ENCODE results near the gene JAML.

The JAML gene

DNA sequence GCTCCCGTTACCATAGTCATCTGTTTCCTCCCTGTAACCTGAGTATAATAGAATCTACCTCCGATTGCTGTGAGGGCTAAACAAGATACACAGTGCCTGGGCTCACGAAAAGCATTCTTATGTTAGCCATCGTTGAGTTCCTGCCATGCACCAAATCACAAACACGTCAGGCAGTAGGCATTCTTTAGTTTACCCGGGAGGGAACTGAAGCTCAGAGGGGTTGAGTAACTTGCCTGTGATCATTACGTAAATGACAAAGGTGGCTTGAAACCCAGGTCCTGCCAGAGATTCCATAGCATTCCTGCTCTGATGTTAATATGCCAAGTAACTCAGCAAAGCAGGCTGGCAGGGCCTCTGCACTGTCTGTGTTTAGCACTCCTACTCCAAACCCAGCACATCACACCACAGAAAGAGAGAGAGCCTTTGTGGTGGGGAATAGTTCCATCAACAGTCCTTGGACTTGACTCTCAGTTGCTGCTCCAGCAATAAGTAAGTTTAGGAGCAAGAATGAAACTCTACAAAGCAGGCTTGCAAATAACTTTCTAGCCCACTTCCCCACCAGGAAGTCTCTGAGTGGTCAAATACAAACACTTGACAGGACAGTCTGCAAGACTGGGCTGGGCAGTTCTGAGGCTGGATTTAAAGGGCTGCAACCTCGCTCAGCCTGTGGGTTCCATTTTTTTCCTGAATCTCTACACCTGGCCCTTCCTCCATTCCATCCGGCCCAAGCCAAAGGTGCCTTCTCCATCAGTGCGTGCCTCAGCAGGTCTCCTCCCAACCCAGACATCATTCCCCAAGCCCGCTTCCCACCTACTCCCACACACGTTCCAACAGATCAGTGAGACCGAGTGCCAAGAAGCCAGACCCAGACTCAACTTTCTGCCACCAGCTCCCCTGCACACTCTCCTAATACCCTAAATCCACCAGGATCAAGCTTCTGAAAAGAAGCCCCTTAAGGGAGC, 49.5 kb downstream of the JAML start:
- no peak for DNase-seq

DNA sequence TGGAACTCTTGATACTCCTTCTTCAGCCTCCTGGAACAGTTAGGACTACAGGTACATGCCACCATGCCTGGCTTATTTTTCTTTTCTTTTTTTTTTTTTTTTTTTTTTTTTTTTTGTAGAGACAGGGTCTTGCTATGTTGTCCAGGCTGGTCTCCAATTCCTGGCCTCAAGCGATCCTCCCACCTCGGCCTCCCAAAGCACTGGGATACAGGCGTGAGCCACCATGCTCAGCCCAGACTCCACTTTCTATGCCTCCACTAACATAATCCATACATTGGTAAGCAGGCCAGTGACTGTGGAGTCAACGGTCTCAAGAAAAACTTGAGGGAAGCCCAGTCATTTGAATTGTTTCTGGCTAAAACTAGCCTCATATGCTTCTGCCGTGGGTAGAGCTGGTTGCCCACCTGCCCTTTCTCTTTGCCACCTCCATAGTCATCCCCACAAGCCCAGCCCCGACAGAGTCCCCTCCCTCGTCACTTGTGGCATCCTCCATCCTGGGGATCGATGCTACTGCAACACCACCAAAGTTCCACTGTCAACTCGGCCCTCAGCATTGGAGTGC, 50.7 kb downstream of the JAML start:
- no peak for DNase-seq
- in situ Hi-C loops (cut with MboI; ENCODE audit: low pct_unique_long_range_greater_than_20kb, low sequenced_read_pairs) = no loop called here

More for the DNA sequence above, 49.5 kb downstream of the JAML start:
- in situ Hi-C loops (cut with MboI; ENCODE audit: low pct_unique_long_range_greater_than_20kb, low sequenced_read_pairs) = no loop called here

DNA sequence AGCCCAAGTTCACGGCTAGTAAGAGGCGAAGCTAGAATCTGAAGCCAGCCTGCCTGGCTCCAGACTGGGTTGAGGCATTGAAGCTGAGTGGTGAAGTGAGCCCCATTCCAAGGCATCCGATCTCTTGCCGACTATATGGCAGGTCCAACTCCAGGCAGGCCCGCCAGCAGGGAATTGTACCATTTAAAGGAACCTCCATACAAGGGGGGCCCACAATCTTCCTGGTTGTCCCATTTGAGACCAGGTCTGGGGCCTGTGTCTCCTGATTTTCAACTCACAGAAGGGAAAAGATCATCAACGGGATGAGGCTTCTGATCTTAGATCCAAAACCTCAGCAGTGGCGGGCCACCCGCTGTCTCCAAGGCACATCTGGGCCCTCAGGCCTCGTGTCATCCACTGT, 52.5 kb downstream of the JAML start:
- DNase-seq = no peak
- in situ Hi-C loops (cut with MboI; ENCODE audit: low pct_unique_long_range_greater_than_20kb, low sequenced_read_pairs) = no loop called here

DNA sequence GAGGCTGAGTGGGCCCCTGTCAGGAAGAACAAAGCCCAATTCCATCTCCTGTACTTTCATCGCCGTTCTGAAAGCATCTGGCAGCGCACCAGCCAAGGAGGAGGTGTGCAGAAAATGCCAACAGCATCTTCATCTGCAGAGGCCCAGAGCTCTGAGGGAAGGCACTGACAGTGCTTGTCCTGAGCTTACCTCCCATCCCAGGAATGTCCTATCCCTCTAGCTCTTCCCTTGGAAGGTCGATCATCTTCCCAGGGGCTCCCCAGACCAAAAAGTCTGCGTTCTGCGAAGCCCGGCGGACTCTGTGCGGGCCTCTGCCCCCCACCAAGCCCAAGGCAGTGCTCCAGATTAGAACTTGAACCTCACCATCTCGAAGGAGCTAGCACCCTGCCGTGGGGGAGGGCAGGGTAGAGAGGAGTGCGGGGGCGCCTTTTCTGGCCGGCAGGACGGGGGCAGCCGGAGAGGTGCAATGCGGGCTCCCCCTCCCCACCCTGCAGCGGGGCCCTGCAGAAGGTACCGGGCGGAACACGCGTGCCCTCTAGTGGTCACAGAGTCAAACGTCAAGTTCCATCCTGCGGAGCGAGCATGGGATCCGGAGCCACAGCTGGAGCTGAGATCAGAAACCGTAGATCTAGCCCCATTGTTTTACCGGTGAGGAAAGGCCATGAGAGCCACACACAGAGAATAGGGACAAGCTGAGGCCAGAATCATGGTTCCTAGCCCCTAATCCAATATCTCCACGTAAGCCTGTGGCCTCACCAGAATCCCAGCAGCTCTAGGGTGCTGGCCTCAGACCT, 53.3 kb downstream of the JAML start:
- DNase-seq = peak; percentile 70

DNA sequence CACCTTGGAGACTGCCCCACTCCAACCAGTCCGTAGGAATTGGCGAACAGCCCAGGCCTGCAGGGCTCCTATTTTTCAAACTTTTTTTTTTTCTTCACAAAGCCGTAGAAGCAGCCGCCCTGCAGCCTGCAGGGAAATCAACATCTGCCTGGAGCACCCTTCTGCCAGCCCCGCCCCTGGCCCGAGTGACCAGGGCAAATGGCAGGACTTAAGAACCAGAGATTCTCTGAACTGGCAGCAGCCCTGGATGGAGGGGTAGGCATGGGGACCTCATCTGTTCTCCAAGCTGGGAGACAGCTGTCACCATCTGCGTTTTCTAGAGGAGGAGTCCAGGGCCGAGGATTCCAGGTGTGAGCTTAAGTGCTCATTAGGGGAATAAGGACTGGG, 53.9 kb downstream of the JAML start:
- in situ Hi-C loops (cut with MboI; ENCODE audit: low pct_unique_long_range_greater_than_20kb, low sequenced_read_pairs) = no loop called here
- DNase-seq = no peak

More for the DNA sequence above, 53.3 kb downstream of the JAML start:
- in situ Hi-C loops (cut with MboI; ENCODE audit: low pct_unique_long_range_greater_than_20kb, low sequenced_read_pairs) = no loop called here

DNA sequence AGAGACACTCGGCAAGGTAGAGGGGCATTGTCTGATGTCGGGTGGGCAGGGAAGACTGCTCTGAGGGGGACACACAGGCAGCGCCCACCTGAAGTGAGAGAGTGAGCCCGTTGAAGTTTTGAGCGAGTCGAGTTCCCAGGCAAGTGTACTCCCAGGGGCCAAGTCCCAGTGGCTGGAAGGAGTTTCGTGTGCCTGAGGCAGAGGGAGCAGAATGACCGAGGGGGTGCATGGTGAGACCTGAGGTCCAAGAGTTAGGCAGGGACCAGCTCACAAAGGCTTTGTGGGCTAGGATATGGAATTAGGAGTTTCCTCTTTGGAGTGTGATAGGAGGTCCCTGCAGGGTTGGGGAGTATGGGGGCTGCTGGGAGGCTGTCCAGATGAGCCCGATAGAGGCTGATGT, 54.6 kb downstream of the JAML start:
- no peak for DNase-seq
- in situ Hi-C loops (cut with MboI; ENCODE audit: low pct_unique_long_range_greater_than_20kb, low sequenced_read_pairs) = no loop called here

DNA sequence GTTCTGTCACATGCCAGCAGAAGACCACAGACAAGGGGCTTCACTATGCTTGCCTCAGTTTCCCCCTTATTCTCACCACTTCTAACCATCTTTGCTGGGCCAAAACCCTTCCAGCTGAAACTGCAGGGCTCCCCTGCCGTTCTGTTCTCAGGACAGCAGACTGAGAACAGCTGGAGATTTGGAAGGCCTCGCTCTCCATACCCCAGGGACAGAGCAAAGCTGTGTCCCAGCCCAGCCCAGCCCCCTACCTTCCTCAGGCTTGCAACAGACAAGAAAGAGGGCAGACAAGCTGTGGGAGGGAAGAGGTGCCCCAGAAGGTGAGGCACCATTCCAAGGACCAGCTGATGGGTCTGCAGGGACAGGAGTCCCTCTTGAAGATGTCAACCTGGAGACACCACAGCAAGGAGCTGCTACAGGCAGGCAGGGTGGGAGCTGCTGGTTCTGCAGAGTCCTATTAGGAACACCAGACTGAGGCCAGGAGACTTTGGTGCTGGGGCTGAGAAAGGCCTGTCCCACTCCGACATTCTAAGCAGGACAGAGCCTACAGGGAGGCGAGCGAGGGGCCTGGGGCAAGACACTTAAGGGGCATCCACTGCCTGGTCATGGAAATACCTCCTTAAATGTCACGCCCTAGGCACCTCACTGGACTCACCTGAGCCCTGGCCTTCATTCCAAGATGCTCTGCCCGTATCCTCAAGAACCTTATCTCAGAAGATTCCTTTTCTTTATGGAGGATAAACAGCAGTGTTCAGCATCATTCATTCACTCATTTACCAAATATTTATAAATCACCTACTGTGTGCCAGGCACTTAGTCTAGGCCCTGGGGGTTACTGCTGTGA, 55.3 kb downstream of the JAML start:
- no peak for DNase-seq
- in situ Hi-C loops (cut with MboI; ENCODE audit: low pct_unique_long_range_greater_than_20kb, low sequenced_read_pairs) = no loop called here

DNA sequence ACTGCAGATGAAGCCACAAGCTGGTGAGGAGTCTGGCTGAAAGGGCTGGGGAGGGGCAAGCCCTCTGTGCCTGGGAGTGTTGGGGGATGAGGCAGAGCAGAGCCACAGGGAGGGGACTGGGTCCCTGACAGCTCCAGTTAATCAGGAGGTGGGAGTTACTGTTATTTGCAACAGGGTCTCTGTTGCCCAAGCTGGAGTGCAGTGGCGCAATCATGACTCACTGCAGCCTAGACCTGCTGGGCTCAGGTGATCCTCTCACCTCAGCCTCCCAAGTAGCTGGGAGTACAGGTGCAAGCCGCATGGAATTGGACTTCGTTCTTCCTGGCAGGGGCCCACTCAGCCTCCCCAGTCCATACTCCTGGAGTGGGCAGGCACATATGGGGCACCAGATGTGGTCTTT, 56.1 kb downstream of the JAML start:
- in situ Hi-C loops (cut with MboI; ENCODE audit: low pct_unique_long_range_greater_than_20kb, low sequenced_read_pairs) = no loop called here
- DNase-seq = no peak

DNA sequence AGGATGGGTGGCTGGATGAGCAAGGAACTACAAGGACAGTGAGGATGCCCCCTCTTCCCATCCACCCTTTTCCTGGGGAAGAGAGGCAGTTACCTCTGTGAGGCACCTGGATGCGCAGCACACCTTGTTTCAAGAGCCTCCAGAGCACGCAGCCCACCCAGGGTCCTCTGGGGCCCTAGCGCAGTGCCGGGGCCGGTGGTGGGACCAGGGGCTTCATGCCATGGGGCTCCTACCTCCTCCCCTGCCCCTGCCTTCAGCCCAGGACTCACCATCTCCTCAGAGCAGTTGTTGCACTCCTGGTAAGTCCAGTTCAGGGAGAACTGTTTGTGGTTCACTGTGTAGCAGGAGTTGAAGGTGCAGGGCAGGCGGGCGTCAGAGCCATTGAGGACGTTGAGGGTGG, 56.5 kb downstream of the JAML start:
- no peak for DNase-seq
- in situ Hi-C loops (cut with MboI; ENCODE audit: low pct_unique_long_range_greater_than_20kb, low sequenced_read_pairs) = no loop called here

DNA sequence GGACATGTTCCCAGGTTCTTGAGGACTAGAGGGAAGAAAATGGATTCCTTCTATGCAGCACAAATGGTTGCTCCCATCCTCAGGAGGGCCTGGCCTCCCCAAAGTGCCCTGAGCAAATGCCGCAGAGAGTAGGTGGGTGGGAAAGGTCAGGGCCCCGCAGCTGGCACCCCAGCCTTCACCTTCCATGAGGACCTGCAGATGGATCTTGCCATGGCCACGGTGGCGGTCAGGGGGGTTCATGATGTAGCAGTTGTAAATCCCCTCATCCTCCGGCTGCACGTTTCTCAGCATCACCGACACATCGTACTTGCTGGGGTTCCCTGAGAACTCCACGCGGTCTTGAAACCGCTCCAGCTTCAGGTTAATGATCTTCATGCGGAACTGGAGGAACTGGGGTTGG, 56.9 kb downstream of the JAML start:
- no peak for DNase-seq
- in situ Hi-C loops (cut with MboI; ENCODE audit: low pct_unique_long_range_greater_than_20kb, low sequenced_read_pairs) = no loop called here

DNA sequence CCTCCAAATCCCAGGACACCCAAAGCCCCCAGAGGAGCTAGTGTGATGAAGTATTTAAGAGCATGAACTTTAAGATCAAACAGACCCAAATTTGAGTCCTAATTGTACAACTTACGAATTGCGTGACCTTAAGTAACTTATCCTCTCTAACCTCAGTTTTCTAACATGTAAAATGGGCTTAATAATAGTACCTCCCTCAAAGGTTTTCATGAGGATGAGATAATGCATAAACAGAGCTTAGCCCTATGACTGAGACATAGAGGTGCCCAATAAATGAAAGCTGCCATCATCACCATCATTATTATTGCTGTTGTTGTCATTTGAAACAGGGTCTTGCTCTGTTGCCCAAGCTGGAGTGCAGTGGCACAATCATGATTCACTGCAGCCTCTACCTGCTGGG, 57.6 kb downstream of the JAML start:
- DNase-seq = no peak
- in situ Hi-C loops (cut with MboI; ENCODE audit: low pct_unique_long_range_greater_than_20kb, low sequenced_read_pairs) = no loop called here

DNA sequence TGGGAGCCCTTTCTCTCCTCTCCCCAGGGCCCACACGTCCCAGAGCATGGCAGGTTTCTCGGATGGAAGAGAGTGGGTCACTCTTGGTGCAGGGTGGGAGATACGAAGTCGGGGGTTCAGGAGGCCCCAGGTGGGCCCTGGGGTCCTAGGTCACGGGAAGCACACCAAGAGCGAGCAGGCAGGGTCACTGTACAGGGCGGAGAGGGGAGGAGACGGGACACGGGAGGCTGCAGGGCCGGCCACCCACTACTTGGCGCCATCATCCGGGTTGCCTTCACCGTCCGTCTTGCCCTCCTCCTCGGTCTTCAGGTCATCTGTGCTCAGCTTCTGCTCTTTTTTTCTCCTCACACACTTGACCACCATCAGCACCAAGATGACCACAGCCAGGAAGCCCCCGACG, 58.2 kb downstream of the JAML start:
- in situ Hi-C loops (cut with MboI; ENCODE audit: low pct_unique_long_range_greater_than_20kb, low sequenced_read_pairs) = no loop called here
- DNase-seq = no peak

DNA sequence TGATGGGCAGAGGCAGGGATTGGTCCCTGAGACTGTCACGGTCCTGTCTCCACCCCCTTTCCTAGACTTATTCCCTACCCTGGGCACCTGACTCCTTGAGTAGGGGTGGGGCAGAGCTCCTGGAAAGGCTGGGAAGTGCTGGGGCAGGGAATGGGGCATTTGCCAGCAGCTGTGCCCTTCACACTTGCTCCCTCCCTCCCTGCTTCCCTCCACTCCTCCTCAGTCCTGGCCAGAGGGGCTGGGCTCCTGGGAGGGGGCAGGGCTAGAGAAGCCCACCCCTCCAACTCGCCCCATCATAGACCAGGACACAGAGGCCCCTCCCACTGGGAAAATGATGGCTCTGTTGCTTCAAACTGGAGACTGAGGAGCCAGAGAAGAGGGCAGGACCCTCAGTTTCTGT, 59.9 kb downstream of the JAML start:
- no peak for DNase-seq
- in situ Hi-C loops (cut with MboI; ENCODE audit: low pct_unique_long_range_greater_than_20kb, low sequenced_read_pairs) = no loop called here

DNA sequence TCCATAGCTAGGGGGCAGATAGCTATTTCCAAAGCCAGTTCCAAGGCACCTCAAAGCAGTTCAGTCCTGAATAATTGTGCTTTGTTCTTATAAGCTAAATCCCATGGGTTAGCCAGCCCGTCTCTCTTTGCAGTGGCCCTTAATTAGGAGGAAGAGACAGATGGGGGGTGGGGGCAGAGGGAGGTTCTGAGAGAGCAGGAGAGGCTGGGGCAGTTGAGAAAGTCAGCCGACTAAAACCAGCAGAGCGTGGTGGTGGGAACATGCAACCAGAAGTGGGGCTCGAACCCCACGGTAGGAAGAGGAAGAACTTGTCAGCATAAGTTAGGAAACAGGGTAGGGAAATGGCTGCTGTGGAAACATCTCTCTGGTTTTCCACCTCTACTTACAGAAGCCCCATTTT, 61.3 kb downstream of the JAML start:
- in situ Hi-C loops (cut with MboI; ENCODE audit: low pct_unique_long_range_greater_than_20kb, low sequenced_read_pairs) = no loop called here
- DNase-seq = no peak

DNA sequence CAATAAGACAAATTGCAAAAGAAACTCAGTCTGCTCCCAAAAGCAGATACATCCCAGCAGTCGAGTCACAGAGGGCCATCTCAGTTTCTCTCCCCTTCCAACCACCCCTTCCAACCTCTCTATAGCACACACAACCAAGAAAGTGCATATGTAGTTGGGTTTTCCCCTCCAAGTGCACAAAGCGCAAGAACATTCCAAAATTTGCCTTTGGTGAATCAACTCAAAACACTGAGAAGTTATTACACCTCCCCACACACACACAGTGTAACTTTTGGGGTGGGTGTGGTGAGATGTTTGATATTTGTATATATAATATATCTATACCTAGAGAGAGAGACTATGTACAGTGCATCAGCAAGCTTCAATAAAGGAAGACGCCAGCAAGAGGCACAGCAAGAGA, 62.0 kb downstream of the JAML start:
- in situ Hi-C loops (cut with MboI; ENCODE audit: low pct_unique_long_range_greater_than_20kb, low sequenced_read_pairs) = no loop called here
- DNase-seq = no peak

DNA sequence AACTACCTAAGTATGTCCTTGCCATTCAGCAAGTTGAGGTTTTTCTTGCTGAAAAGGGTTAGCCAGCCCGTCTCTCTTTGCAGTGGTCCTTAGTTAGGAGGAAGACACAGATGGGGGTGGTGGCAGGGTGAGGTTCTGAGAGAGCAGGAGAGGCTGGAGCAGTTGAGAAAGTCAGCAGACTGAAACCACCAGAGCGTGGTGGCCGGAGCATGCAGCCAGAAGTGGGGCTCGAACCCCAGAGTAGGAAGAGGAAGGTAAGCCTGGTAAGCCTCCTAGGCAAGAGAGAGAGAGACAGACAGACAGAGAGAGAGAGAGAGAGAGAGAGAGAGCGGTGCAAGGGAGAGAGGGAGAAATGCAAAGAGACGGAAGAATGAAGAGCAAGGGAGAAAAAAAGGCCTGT, 63.0 kb downstream of the JAML start:
- no peak for DNase-seq
- in situ Hi-C loops (cut with MboI; ENCODE audit: low pct_unique_long_range_greater_than_20kb, low sequenced_read_pairs) = no loop called here

DNA sequence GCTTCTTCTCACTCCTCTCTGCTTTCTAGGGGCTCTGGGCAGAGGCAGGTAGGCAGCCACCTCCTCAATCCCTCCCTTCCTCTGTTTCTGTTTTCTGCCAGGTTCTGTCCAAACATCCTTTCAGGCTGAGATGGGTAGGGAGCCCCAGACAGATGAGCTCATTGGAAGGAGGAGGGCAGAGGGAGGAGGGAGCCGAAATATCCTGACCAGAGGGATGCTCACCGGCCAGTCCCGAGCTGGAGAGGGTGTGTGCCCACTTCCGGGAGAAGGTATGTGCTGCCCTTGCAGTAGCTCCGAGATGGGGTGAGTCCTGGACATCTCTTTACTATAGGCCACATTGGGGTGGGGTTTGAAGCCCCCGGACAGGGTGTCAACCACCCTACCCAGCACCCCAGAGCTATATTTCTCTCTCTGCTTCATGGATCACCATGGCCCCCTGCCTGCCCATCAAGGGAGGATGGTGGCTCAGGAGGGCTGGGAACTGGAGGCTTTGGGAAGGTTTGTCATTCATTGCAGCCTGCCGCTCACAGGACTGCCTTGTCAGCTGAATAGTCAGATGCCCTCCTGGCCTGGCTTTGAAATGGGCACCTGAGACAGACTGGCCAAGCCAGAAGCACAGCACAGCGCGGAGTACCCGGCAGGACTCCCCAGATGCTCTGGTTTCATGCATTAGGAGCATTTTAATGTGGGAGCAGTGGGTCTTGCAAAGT, 67.5 kb downstream of the JAML start:
- DNase-seq = no peak
- in situ Hi-C loops (cut with MboI; ENCODE audit: low pct_unique_long_range_greater_than_20kb, low sequenced_read_pairs) = no loop called here

DNA sequence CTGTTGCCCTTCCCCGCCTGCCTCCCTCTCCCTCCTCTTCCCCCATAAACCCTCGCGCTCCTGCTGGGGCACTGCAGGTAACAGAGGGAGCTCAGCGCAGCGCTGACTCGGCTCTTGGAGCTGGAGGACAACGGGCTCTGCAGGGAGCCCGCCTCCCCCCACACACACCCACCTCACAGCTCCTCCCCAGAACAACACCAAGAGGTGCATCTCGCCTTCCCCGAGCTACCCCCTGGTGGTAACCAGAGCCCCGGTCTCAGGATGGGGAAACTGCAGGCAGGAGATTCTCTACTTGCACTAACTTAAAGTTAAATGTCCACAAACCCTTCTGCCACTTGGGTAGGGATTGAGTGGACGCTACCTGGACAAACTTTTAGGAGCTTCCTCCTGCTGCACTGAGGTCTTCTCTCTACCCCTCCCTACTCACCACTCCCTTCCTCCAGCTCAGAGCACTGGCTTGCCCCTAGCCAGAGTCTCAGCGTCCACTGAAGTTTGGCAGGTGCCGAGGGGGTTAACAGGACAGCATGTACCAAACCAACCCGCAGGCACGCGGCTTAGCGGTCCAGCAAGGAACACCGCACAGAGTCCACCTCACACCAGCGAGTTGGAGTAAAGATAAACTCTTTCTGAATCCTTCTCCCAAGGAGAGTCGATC, 68.2 kb downstream of the JAML start:
- DNase-seq = peak; percentile 38
- in situ Hi-C loops (cut with MboI; ENCODE audit: low pct_unique_long_range_greater_than_20kb, low sequenced_read_pairs) = no loop called here

Data from KBM-7 (cell line).